SK-N-SH treated with all-trans-retinoic acid at 6 μM for 48 hours (cell line): Measurements from ENCODE around the gene NHEJ1.

Experiments
- ATAC-seq: fragments of 200-7000 bp; cut with Tn5 transposase; 3 replicates; pipeline ENCODE4 v1.9.1; 2020; ENCODE audit warnings: mild to moderate bottlenecking, moderate library complexity
- ARNTL ChIP-seq: fragments of 450-650 bp; formaldehyde crosslinking; IDR thresholded peaks from 2 replicates; pipeline ENCODE4 v1.5.0; 2020; ENCODE audit warnings: low read depth, mild to moderate bottlenecking, moderate library complexity, borderline replicate concordance
- BACH2 ChIP-seq: fragments of 250-450 bp; sonication (Bioruptor Pico); IDR thresholded peaks from 2 replicates; pipeline ENCODE4 v1.9.0; 2021; ENCODE audit warnings: mild to moderate bottlenecking, borderline replicate concordance
- CREB5 ChIP-seq: fragments of 250-450 bp; sonication (Bioruptor Pico); IDR thresholded peaks from 2 replicates; pipeline ENCODE4 v1.5.1; 2020; ENCODE audit warnings: low read depth, mild to moderate bottlenecking, moderate library complexity
- CSDC2 ChIP-seq: fragments of 250-450 bp; sonication (Bioruptor Pico); IDR thresholded peaks from 2 replicates; pipeline ENCODE4 v1.5.0; 2020; ENCODE audit warnings: mild to moderate bottlenecking, moderate library complexity
- CSRNP3 ChIP-seq: fragments of 250-450 bp; sonication (Bioruptor Pico); IDR thresholded peaks from 2 replicates; pipeline ENCODE4 v1.5.1; 2021; ENCODE audit warnings: mild to moderate bottlenecking, moderate library complexity
- ESRRG ChIP-seq: fragments of 250-450 bp; sonication (Bioruptor Pico); IDR thresholded peaks from 2 replicates; pipeline ENCODE4 v1.6.1; 2021; ENCODE audit warnings: mild to moderate bottlenecking
- GLIS3 ChIP-seq: fragments of 250-450 bp; sonication (Bioruptor Pico); IDR thresholded peaks from 2 replicates; pipeline ENCODE4 v1.5.0; 2020; ENCODE audit warnings: mild to moderate bottlenecking, moderate library complexity
- ISL1 ChIP-seq: fragments of 250-450 bp; sonication (Bioruptor Pico); IDR thresholded peaks from 2 replicates; pipeline ENCODE4 v2.1.2; 2022; ENCODE audit warnings: mild to moderate bottlenecking, moderate library complexity
- OSR1 ChIP-seq: fragments of 250-450 bp; sonication (Bioruptor Pico); IDR thresholded peaks from 2 replicates; pipeline ENCODE4 v1.8.0; 2022; ENCODE audit warnings: moderate library complexity, mild to moderate bottlenecking, inconsistent platforms
- PATZ1 ChIP-seq: fragments of 250-450 bp; sonication (Bioruptor Pico); IDR thresholded peaks from 2 replicates; pipeline ENCODE4 v1.8.0; 2020; ENCODE audit warnings: mild to moderate bottlenecking, moderate library complexity, borderline replicate concordance
- POU6F1 ChIP-seq: fragments of 250-450 bp; sonication (Bioruptor Pico); IDR thresholded peaks from 2 replicates; pipeline ENCODE4 v1.8.0; 2021; ENCODE audit warnings: low read depth, mild to moderate bottlenecking, moderate library complexity, borderline replicate concordance
- PPARA ChIP-seq: fragments of 250-450 bp; sonication (Bioruptor Pico); IDR thresholded peaks from 2 replicates; pipeline ENCODE4 v1.5.0; 2020; ENCODE audit warnings: mild to moderate bottlenecking, borderline replicate concordance
- RARB ChIP-seq: fragments of 250-450 bp; sonication (Bioruptor Pico); IDR thresholded peaks from 2 replicates; pipeline ENCODE4 v1.8.0; 2021; ENCODE audit warnings: mild to moderate bottlenecking, moderate library complexity
- SNAI2 ChIP-seq: fragments of 250-450 bp; sonication (Bioruptor Pico); IDR thresholded peaks from 2 replicates; pipeline ENCODE4 v1.5.0; 2020; ENCODE audit warnings: mild to moderate bottlenecking, moderate library complexity
- TCF4 ChIP-seq: fragments of 250-450 bp; sonication (Bioruptor Pico); IDR thresholded peaks from 2 replicates; pipeline ENCODE4 v1.8.0; 2021; ENCODE audit warnings: mild to moderate bottlenecking, moderate library complexity, borderline replicate concordance
- TOX ChIP-seq: fragments of 250-450 bp; sonication (Bioruptor Pico); IDR thresholded peaks from 2 replicates; pipeline ENCODE4 v1.8.0; 2021; ENCODE audit warnings: mild to moderate bottlenecking, moderate library complexity, borderline replicate concordance
- TSHZ2 ChIP-seq: fragments of 250-450 bp; sonication (Bioruptor Pico); IDR thresholded peaks from 2 replicates; pipeline ENCODE4 v1.5.0; 2020; ENCODE audit warnings: mild to moderate bottlenecking, moderate library complexity
- ZC3H10 ChIP-seq: fragments of 250-450 bp; sonication (Bioruptor Pico); IDR thresholded peaks from 2 replicates; pipeline ENCODE4 v1.5.1; 2021; ENCODE audit warnings: mild to moderate bottlenecking, moderate library complexity
- ZFP3 ChIP-seq: fragments of 250-450 bp; sonication (Bioruptor Pico); IDR thresholded peaks from 2 replicates; pipeline ENCODE4 v1.5.0; 2020; ENCODE audit warnings: mild to moderate bottlenecking, moderate library complexity
- ZFP30 ChIP-seq: fragments of 450-650 bp; formaldehyde crosslinking; IDR thresholded peaks from 2 replicates; pipeline ENCODE4 v1.5.0; 2022; ENCODE audit warnings: mild to moderate bottlenecking, moderate library complexity
- ZNF565 ChIP-seq: fragments of 450-650 bp; formaldehyde crosslinking; conservative IDR thresholded peaks from 2 replicates; pipeline ENCODE4 v1.5.0; 2020; ENCODE audit warnings: low read depth, mild to moderate bottlenecking, moderate library complexity
- ZNF70 ChIP-seq: fragments of 450-650 bp; formaldehyde crosslinking; IDR thresholded peaks from 2 replicates; pipeline ENCODE4 v1.5.0; 2020; ENCODE audit warnings: mild to moderate bottlenecking, moderate library complexity
- ZNF8 ChIP-seq: fragments of 450-650 bp; formaldehyde crosslinking; IDR thresholded peaks from 2 replicates; pipeline ENCODE4 v1.5.0; 2020; ENCODE audit warnings: mild to moderate bottlenecking, moderate library complexity

NHEJ1 gene

GRCh38 chr2:219126555-219126954 lies 34.1 kb downstream of the NHEJ1 start:
- ATAC-seq = no peak
- TF ChIP-seq CSDC2 (CRISPR knock-in tag) (no peak), BACH2 (no peak), TOX (no peak)

GRCh38 chr2:219125886-219126270 lies 34.7 kb downstream of the NHEJ1 start:
- TF ChIP-seq ZFP3 (CRISPR knock-in tag) (no peak), ZFP30 (CRISPR knock-in tag) (no peak), ISL1 (CRISPR knock-in tag) (no peak), PPARA (CRISPR knock-in tag) (no peak), ZNF70 (CRISPR knock-in tag) (no peak), POU6F1 (CRISPR knock-in tag) (no peak), BACH2 (no peak), CREB5 (CRISPR knock-in tag) (no peak), CSDC2 (CRISPR knock-in tag) (no peak), PATZ1 (CRISPR knock-in tag) (no peak), GLIS3 (CRISPR knock-in tag) (no peak), TCF4 (CRISPR knock-in tag) (no peak), ARNTL (CRISPR knock-in tag) (no peak), OSR1 (CRISPR knock-in tag) (no peak), ESRRG (CRISPR knock-in tag) (no peak), CSRNP3 (CRISPR knock-in tag) (no peak), ZC3H10 (CRISPR knock-in tag) (no peak), TSHZ2 (no peak), ZNF8 (CRISPR knock-in tag) (no peak), RARB (CRISPR knock-in tag) (no peak)
- no peak for ATAC-seq

DNA sequence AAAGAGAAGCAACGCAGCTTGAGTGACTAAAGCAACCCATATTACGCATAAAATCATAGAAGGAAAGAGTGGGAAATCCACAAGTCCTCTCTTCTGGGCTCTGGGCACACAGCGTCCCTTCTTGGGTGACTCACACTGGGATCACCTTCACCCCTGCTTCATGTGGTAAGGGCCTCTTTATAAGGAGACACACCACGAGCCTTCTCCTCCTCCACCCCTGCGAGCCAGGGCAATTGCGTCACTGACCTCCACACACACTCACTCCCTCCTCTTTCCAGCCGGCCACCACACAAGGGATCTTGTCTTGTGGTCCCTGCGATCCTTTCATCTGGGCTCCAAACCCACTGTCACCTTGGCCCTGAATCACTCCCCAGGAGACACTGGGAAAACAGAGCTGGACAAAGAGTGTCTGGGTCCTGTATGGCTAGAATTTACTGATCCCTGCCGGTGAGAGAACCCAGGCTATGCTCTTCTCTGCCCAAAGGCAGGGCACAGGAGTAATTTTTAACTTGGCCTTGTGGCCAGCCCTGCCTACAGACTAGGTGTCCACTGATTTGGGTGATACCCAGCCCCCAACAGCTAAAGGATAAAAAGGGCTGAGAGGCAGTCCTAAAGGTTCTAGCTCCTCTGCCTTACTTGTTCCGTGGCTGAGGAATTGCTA lies 35.3 kb downstream of the NHEJ1 start:
- ATAC-seq = no peak
- no peak for TF ChIP-seq PPARA (CRISPR knock-in tag)
- TF ChIP-seq ZNF565 (CRISPR knock-in tag) = no peak
- TF ChIP-seq CREB5 (CRISPR knock-in tag) = no peak
- no peak for TF ChIP-seq ZC3H10 (CRISPR knock-in tag)
- TF ChIP-seq PATZ1 (CRISPR knock-in tag) = no peak
- no peak for TF ChIP-seq POU6F1 (CRISPR knock-in tag)
- TF ChIP-seq SNAI2 (CRISPR knock-in tag) = no peak
- no peak for TF ChIP-seq ARNTL (CRISPR knock-in tag)
- no peak for TF ChIP-seq CSDC2 (CRISPR knock-in tag)
